Neuronal stem cell (in vitro differentiated cells): ENCODE measurements around the gene SLC7A9. TPM values are rescaled to one million over a fixed set of nuclear protein-coding genes. Genes with fewer than 3 reads are reported as not detected.

Experiments used
- DNase-seq: peaks from one replicate; pipeline ENCODE4 v3.0.0-alpha.2; 2013; ENCODE audit warnings: low spot score
- H2AFZ ChIP-seq: one replicate; pipeline ENCODE4 v1.6.1; 2013; ENCODE audit warnings: mild to moderate bottlenecking, low read length, inconsistent platforms
- H2AK5ac ChIP-seq: 2 replicates; pipeline ENCODE4 v1.6.1; 2013; ENCODE audit warnings: low read depth, mild to moderate bottlenecking, inconsistent platforms, low read length, moderate library complexity, mixed read lengths
- H2BK120ac ChIP-seq: 2 replicates; pipeline ENCODE4 v1.6.1; 2013; ENCODE audit warnings: low read depth, mild to moderate bottlenecking, inconsistent platforms, low read length, moderate library complexity, mixed read lengths
- H2BK12ac ChIP-seq: one replicate; pipeline ENCODE4 v1.6.1; 2013; ENCODE audit warnings: low read length, inconsistent platforms
- H2BK15ac ChIP-seq: 2 replicates; pipeline ENCODE4 v1.6.1; 2013; ENCODE audit warnings: mild to moderate bottlenecking, low read length, inconsistent platforms, mixed read lengths
- H2BK5ac ChIP-seq: one replicate; pipeline ENCODE4 v1.6.1; 2013; ENCODE audit warnings: inconsistent platforms, mild to moderate bottlenecking, low read length, moderate library complexity
- H3K14ac ChIP-seq: one replicate; pipeline ENCODE4 v1.6.1; 2013; ENCODE audit warnings: low read length, inconsistent platforms
- H3K18ac ChIP-seq: 2 replicates; pipeline ENCODE4 v1.6.1; 2013; ENCODE audit warnings: low read length, inconsistent platforms
- H3K23ac ChIP-seq: 2 replicates; pipeline ENCODE4 v1.6.1; 2013; ENCODE audit warnings: low read depth, mild to moderate bottlenecking, mixed read lengths, low read length, inconsistent platforms; ENCODE audit not compliant: poor library complexity
- H3K27ac ChIP-seq: replicated peaks from 3 replicates; pipeline ENCODE4 v1.5.1; 2013; ENCODE audit warnings: low read length, inconsistent platforms
- H3K27me3 ChIP-seq, 3 experiments: 2 replicates each; pipeline ENCODE4 v1.6.1; 2013; ENCODE audit warnings: low read length in 3 of 3, mild to moderate bottlenecking in 2 of 3, inconsistent platforms in 1 of 3, low read depth in 1 of 3, mixed read lengths in 1 of 3, moderate library complexity in 1 of 3; ENCODE audit not compliant: control insufficient read depth in 3 of 3, insufficient read depth in 3 of 3
- H3K36me3 ChIP-seq, 2 donors: replicated peaks in 1 of 2; 2 replicates each; pipeline ENCODE4 v1.6.1; 2013; ENCODE audit warnings: low read length in 2 of 2; ENCODE audit not compliant: control insufficient read depth in 2 of 2, insufficient read depth in 2 of 2
- H3K4ac ChIP-seq: 2 replicates; pipeline ENCODE4 v1.6.1; 2013; ENCODE audit warnings: inconsistent platforms, mild to moderate bottlenecking, low read length, moderate library complexity
- H3K4me1 ChIP-seq, 2 donors: 1 replicate in 1 of 2; 2 replicates in 1 of 2; pipeline ENCODE4 v1.6.1; 2013; ENCODE audit warnings: low read length in 2 of 2, low read depth in 1 of 2; ENCODE audit not compliant: control insufficient read depth in 2 of 2, insufficient read depth in 1 of 2
- H3K4me2 ChIP-seq: one replicate; pipeline ENCODE4 v1.6.1; 2013; ENCODE audit warnings: mild to moderate bottlenecking, low read length, inconsistent platforms; ENCODE audit not compliant: insufficient read depth, poor library complexity, severe bottlenecking
- H3K4me3 ChIP-seq, 2 donors: 2 replicates each; pipeline ENCODE4 v1.5.1; 2013; ENCODE audit warnings: low read length in 2 of 2, mild to moderate bottlenecking in 2 of 2, inconsistent platforms in 1 of 2, moderate library complexity in 1 of 2
- H3K79me1 ChIP-seq: one replicate; pipeline ENCODE4 v1.6.1; 2013; ENCODE audit warnings: low read depth, mild to moderate bottlenecking, inconsistent platforms, low read length, moderate library complexity
- H3K9ac ChIP-seq: one replicate; pipeline ENCODE4 v1.6.1; 2013; ENCODE audit warnings: mild to moderate bottlenecking, low read depth, low read length, inconsistent platforms; ENCODE audit not compliant: poor library complexity
- H3K9me3 ChIP-seq, 2 donors: replicated peaks in 1 of 2; 2 replicates each; pipeline versions ENCODE3 to v1.6.1; 2013; ENCODE audit warnings: low read length in 2 of 2, mild to moderate bottlenecking in 2 of 2, inconsistent platforms in 1 of 2, low read depth in 1 of 2, mixed read lengths in 1 of 2, moderate library complexity in 1 of 2; ENCODE audit not compliant: control insufficient read depth in 2 of 2, insufficient read depth in 1 of 2
- H4K8ac ChIP-seq: one replicate; pipeline ENCODE4 v1.6.1; 2013; ENCODE audit warnings: low read depth, mild to moderate bottlenecking, inconsistent platforms, low read length, moderate library complexity
- H4K91ac ChIP-seq: one replicate; pipeline ENCODE4 v1.6.1; 2013; ENCODE audit warnings: low read length, low read depth, mild to moderate bottlenecking, inconsistent platforms; ENCODE audit not compliant: poor library complexity
- WGBS, 2 donors: extraction: QIAGEN DNeasy Blood & Tissue Kit; methylation state at CpG; one replicate each; pipeline ENCODE4 v1.1.7; 2013; ENCODE audit warnings: missing lambda C conversion rate in 2 of 2, mixed read lengths in 1 of 2; ENCODE audit not compliant: insufficient read length in 2 of 2, insufficient replicate concordance in 1 of 2; ENCODE audit errors: extremely low coverage in 2 of 2; 5-methylcytosine and 5-hydroxymethylcytosine counted together
- polyA plus RNA-seq, 2 experiments: library from polyadenylated mRNA; stranded (reverse); fragments of 200-250 nt; gene quantifications; one replicate each; pipeline ENCODE4 v1.2.3, GENCODE V29; 2013

SLC7A9 gene
- 0.20 TPM for polyA plus RNA-seq (2013, experiment 1 of 2)
- polyA plus RNA-seq (2013, experiment 2 of 2) = 0.24 TPM

DNA sequence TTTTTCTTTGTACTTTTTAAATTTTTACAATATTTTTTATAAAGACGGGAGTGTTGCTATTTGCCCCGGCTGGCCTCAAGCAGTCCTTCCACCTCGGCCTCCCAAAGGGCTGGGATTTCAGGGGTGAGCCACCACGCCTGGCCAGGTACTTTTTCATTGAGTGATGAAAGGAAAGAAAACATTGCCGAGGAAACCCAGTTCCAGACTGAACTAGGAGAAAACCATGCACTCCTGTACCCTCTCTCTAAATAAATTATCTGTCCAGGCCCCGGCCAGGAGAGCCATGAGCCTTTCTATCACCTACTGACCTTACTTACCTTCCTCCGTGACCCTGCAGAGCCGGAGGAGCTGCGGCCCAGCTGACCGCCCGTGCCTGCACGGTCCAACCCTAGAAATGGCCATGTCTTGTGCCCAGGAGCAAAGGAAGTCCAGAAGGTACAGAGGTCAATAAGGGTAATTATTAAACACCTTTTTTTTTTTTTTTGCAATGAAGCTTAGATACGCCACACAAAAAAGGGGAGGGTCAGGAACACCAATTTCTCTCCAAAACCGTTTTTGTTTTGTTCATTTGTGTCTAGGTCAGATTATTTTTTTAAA, at the start of gene SLC7A9:
SLC7A9 (minus strand) TSS at position 399 of the 597 bp plus-strand sequence. CDS start 1,233 bp downstream, outside the sequence.
- H2BK15ac ChIP-seq = no peak within 1 kb of the TSS
- no peak within 1 kb of the TSS for H2BK12ac ChIP-seq
- H3K18ac ChIP-seq = peak within 1 kb of the TSS; percentile 67
- DNase-seq = no peak
- no peaks in the 10 kb centered on the region for H3K27me3 ChIP-seq
- H4K91ac ChIP-seq = no peak within 1 kb of the TSS
- H3K9me3 ChIP-seq = no peaks in the 10 kb centered on the region
- H3K9ac ChIP-seq = no peak within 1 kb of the TSS
- no peaks in the 10 kb centered on the region for H3K79me1 ChIP-seq
- H3K4me3 ChIP-seq = no peak within 1 kb of the TSS
- H2BK120ac ChIP-seq = no peak within 1 kb of the TSS
- H3K23ac ChIP-seq = no peak within 1 kb of the TSS
- no peaks in the 10 kb centered on the region for H3K36me3 ChIP-seq
- H3K4ac ChIP-seq = peak within 1 kb of the TSS; percentile 10
- H4K8ac ChIP-seq = no peak within 1 kb of the TSS
- H2AK5ac ChIP-seq = peak within 1 kb of the TSS; percentile 1
- H2AFZ ChIP-seq = peak within 1 kb of the TSS; percentile 53
- no peak within 1 kb of the TSS for H3K14ac ChIP-seq
- WGBS, 2 donors = no CpG with 5 or more reads among the region's 14 CpGs
- H3K27ac ChIP-seq = no peak within 1 kb of the TSS
- H3K4me2 ChIP-seq = no peak within 1 kb of the TSS
- H2BK5ac ChIP-seq = no peak within 1 kb of the TSS
- no peaks in the 10 kb centered on the region for H3K4me1 ChIP-seq

DNA sequence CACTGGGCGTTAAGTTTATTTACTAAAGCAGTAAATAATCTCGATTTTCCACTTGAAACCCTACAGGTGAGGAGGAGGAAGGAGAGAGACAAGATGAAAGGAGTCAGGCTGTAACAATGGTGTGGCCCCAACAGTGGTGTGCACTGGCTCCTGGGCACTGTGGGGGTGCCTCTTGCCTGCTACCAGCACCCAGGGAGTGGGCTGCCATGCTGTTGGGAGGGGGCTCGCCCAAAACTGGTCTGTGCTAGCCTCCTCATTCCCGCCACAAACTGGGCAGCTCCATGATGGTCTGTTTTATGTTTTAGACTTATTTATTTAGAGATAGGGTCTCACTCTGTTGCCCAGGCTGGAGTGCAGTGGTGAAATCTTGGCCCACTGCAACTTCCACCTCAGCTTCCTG, 49.8 kb upstream of the SLC7A9 start:
- H2BK120ac ChIP-seq = no peak overlapping the region
- no peak overlapping the region for H4K91ac ChIP-seq
- H3K18ac ChIP-seq = no peak overlapping the region
- H2BK5ac ChIP-seq = no peak overlapping the region
- H3K4ac ChIP-seq = no peak overlapping the region
- H3K4me3 ChIP-seq = no peak overlapping the region
- no peak overlapping the region for H3K23ac ChIP-seq
- no peaks in the 10 kb centered on the region for H3K9me3 ChIP-seq
- no peak overlapping the region for H3K14ac ChIP-seq
- H3K9ac ChIP-seq = no peak overlapping the region
- H3K4me1 ChIP-seq = no peaks in the 10 kb centered on the region
- no peak overlapping the region for H3K27ac ChIP-seq
- no peak overlapping the region for H2BK12ac ChIP-seq
- H3K79me1 ChIP-seq = no peaks in the 10 kb centered on the region
- no CpG with 5 or more reads among the region's 4 CpGs for WGBS, 2 donors
- H3K36me3 ChIP-seq = peaks cover 11 to 69% of the 10 kb centered on the region in 2 donors
- DNase-seq = no peak
- no peak overlapping the region for H2AFZ ChIP-seq
- H3K27me3 ChIP-seq = no peaks in the 10 kb centered on the region
- no peak overlapping the region for H4K8ac ChIP-seq
- H2BK15ac ChIP-seq = no peak overlapping the region
- no peak overlapping the region for H2AK5ac ChIP-seq
- no peak overlapping the region for H3K4me2 ChIP-seq

DNA sequence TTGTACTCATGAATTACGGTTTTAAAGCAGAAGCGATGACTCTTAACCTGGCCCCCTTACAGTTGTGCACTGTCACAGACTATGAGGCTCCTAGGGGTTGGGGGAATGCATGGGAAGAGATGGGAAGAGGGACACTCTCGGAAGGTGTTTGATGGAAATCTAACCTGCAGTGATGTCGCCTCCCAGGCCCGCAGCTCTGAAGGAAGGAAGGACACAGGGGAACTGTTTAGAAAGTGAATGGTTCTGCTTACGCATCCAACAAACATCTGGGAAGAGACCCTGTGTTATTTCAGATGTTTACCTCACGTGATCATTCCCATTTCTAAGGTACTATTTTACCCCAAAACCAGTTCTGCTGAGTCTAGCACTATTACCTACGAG, 48.0 kb upstream of the SLC7A9 start:
- H3K18ac ChIP-seq = no peak overlapping the region
- no peak for DNase-seq
- no peak overlapping the region for H4K8ac ChIP-seq
- no peaks in the 10 kb centered on the region for H3K27me3 ChIP-seq
- H3K4me3 ChIP-seq = no peak overlapping the region
- no peak overlapping the region for H2AFZ ChIP-seq
- no peak overlapping the region for H2AK5ac ChIP-seq
- H3K4me1 ChIP-seq = no peaks in the 10 kb centered on the region
- H3K9me3 ChIP-seq = no peaks in the 10 kb centered on the region
- H3K27ac ChIP-seq = no peak overlapping the region
- no peak overlapping the region for H2BK12ac ChIP-seq
- no peaks in the 10 kb centered on the region for H3K79me1 ChIP-seq
- WGBS, 2 donors = no CpG with 5 or more reads among the region's 8 CpGs
- H3K36me3 ChIP-seq = peaks cover 4 to 63% of the 10 kb centered on the region in 2 donors
- H3K4me2 ChIP-seq = no peak overlapping the region
- H3K14ac ChIP-seq = no peak overlapping the region
- no peak overlapping the region for H2BK120ac ChIP-seq
- H3K23ac ChIP-seq = no peak overlapping the region
- H4K91ac ChIP-seq = no peak overlapping the region
- H3K9ac ChIP-seq = no peak overlapping the region
- no peak overlapping the region for H3K4ac ChIP-seq
- no peak overlapping the region for H2BK15ac ChIP-seq
- no peak overlapping the region for H2BK5ac ChIP-seq

DNA sequence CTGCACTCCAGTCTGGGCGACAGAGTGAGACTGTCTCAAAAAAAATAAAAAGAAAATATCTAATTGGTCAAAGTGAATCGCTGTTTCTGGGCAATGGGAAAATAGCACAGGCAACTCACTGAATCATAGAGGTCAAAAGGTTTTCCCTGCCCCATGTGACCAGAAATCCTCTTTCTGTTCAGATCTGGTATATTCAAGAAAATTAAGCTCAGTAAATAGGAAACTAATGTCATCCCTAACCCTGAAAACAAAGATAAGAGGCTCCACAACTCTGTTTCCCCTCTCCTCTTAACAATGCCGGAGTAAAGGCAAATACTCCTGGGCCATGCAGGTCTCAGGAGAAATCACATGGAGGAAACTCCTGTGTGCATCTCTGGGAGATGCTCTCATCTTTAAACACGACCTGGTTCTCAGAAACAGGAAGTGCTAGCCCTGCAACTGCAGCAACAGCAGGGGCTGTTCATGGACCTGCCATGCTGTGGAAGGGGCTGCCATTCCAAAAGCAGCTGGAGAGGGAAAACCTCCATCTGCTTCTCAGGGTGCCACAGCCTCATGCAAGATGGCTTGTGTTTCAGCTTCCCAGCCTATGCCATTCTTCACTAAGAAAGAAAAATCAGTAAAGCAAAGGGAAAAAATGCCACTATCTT, 47.5 kb upstream of the SLC7A9 start:
- peaks cover 4 to 59% of the 10 kb centered on the region in 2 donors for H3K36me3 ChIP-seq
- no peak overlapping the region for H2BK15ac ChIP-seq
- no peak overlapping the region for H3K14ac ChIP-seq
- H3K4me2 ChIP-seq = no peak overlapping the region
- no peak overlapping the region for H2AK5ac ChIP-seq
- no peaks in the 10 kb centered on the region for H3K4me1 ChIP-seq
- no peaks in the 10 kb centered on the region for H3K9me3 ChIP-seq
- H3K23ac ChIP-seq = no peak overlapping the region
- no peak overlapping the region for H3K4me3 ChIP-seq
- H3K79me1 ChIP-seq = no peaks in the 10 kb centered on the region
- H3K18ac ChIP-seq = no peak overlapping the region
- no peak overlapping the region for H2BK5ac ChIP-seq
- H3K4ac ChIP-seq = no peak overlapping the region
- H3K27me3 ChIP-seq = no peaks in the 10 kb centered on the region
- no peak overlapping the region for H3K27ac ChIP-seq
- no peak overlapping the region for H2BK12ac ChIP-seq
- H2BK120ac ChIP-seq = no peak overlapping the region
- no peak overlapping the region for H4K91ac ChIP-seq
- no peak for DNase-seq
- WGBS, 2 donors = no CpG with 5 or more reads among the region's 4 CpGs
- H2AFZ ChIP-seq = no peak overlapping the region
- H3K9ac ChIP-seq = no peak overlapping the region
- H4K8ac ChIP-seq = no peak overlapping the region
